ENCODE measurements around the gene DOP1B.

Gene DOP1B

GRCh38 chr21:36115138-36115730, 41.4 kb upstream of the DOP1B start:
- no peak for TF ChIP-seq CTCF (IDR thresholded peaks at IDR 0.05)
- Histone ChIP-seq H3K36me3 (no peaks in the 10 kb centered on the region), H3K4me1 (ENCODE audit: control insufficient read depth in 1 of 2, insufficient read depth in 1 of 2, low read depth in 1 of 2, low read length in 1 of 2) (peaks cover 7 to 15% of the 10 kb centered on the region in 2 experiments), H3K9me3 (no peaks in the 10 kb centered on the region), H3K4me3 (ENCODE audit: low read depth in 1 of 2, low read length in 1 of 2) (no peak overlapping the region), H3K27me3 (no peaks in the 10 kb centered on the region), H3K27ac (no peak overlapping the region)

GRCh38 chr21:36117286-36117741, 39.3 kb upstream of the DOP1B start:
- Histone ChIP-seq H3K27me3 (no peaks in the 10 kb centered on the region), H3K4me3 (ENCODE audit: low read depth in 1 of 2, low read length in 1 of 2) (no peak overlapping the region), H3K9me3 (no peaks in the 10 kb centered on the region), H3K4me1 (ENCODE audit: control insufficient read depth in 1 of 2, insufficient read depth in 1 of 2, low read depth in 1 of 2, low read length in 1 of 2) (peaks cover 7 to 15% of the 10 kb centered on the region in 2 experiments), H3K36me3 (no peaks in the 10 kb centered on the region), H3K27ac (no peak overlapping the region)
- no peak for TF ChIP-seq CTCF (IDR thresholded peaks at IDR 0.05)

DNA sequence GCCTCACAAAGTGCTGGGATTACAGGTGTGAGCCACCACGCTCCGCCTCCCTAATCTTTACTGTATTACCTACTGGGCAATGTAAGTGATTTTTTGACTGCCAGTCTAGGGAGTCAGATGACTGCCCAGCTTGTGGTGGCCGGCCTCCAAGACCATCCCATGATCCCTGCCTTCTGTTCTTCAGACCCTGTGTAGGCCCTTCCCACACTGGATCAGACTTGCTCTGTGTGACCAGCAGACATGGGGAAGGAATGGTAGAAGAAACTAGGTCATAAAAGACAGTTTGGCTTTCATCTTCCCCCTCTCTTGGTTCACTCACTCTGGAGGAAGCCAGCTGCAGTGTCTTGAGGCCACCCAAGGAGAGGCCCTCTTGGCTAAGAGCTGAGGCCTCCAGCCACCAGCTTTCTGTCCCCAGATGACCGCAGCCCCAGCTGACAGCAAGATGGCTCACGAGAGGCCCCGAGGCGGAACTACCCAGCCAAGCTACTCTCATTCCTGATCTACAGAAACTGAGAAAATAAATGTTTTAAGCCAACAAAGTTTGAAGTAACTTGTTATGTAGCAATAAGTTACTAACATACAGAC, 36.2 kb upstream of the DOP1B start:
- H3K36me3 ChIP-seq = no peaks in the 10 kb centered on the region
- no peaks in the 10 kb centered on the region for H3K27me3 ChIP-seq
- no peak for TF ChIP-seq CTCF (IDR thresholded peaks at IDR 0.05)
- H3K4me3 ChIP-seq (ENCODE audit: low read depth in 1 of 2, low read length in 1 of 2) = no peak overlapping the region
- no peak overlapping the region for H3K27ac ChIP-seq
- H3K4me1 ChIP-seq (ENCODE audit: control insufficient read depth in 1 of 2, insufficient read depth in 1 of 2, low read depth in 1 of 2, low read length in 1 of 2) = peaks cover 0 to 2% of the 10 kb centered on the region in 2 experiments
- H3K9me3 ChIP-seq = no peaks in the 10 kb centered on the region

DNA sequence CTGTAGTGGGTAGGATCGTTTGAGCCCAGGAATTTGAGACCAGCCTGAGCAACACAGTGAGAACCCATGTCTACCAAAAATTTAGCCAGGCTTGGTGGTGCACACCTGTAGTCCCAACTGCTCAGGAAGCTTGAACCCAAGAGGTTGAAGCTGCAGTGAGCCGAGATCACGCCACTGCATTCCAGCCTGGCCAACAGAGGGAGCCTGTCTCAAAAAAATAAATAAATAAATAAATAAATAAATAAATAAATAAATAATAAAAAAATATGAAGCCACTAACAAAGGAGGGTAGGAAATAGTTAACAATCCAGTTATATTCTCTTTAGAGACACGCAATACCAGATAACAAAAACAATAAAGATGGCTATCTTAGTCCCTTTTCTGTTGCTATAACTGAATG, 33.6 kb upstream of the DOP1B start:
- no peaks in the 10 kb centered on the region for H3K4me1 ChIP-seq (ENCODE audit: control insufficient read depth in 1 of 2, insufficient read depth in 1 of 2, low read depth in 1 of 2, low read length in 1 of 2)
- H3K9me3 ChIP-seq = no peaks in the 10 kb centered on the region
- TF ChIP-seq CTCF (IDR thresholded peaks at IDR 0.05) = no peak
- H3K4me3 ChIP-seq (ENCODE audit: low read depth in 1 of 2, low read length in 1 of 2) = no peak overlapping the region
- H3K27ac ChIP-seq = no peak overlapping the region
- peaks cover 5% of the 10 kb centered on the region for H3K27me3 ChIP-seq
- H3K36me3 ChIP-seq = no peaks in the 10 kb centered on the region

DNA sequence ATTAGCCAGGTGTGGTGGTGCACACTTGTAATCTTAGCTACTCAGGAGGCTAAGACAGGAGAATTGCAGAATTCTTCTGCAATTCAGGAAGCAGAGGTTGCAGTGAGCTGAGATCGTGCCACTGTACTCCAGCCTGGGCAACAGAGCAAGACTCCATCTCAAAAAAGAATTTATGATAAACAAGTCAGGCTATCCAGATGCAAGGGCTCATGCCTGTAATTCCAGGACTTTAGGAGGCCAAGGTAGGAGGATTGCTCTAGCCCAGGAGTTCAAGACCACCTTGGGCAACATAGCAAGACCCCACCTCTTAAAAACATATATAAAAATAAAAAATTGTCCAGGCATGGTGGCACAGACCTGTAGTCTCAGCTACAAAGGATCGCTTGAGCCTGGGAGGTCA, 32.2 kb upstream of the DOP1B start:
- TF ChIP-seq CTCF (IDR thresholded peaks at IDR 0.05) = no peak
- Histone ChIP-seq H3K4me3 (ENCODE audit: low read depth in 1 of 2, low read length in 1 of 2) (no peak overlapping the region), H3K36me3 (no peaks in the 10 kb centered on the region), H3K27ac (no peak overlapping the region), H3K9me3 (no peaks in the 10 kb centered on the region), H3K27me3 (peaks cover 20% of the 10 kb centered on the region), H3K4me1 (ENCODE audit: control insufficient read depth in 1 of 2, insufficient read depth in 1 of 2, low read depth in 1 of 2, low read length in 1 of 2) (peaks cover 0 to 1% of the 10 kb centered on the region in 2 experiments)
